ENCODE data around the gene COPS7B. TPM values are rescaled to one million over a fixed set of nuclear protein-coding genes. Genes with fewer than 3 reads are reported as not detected.

The COPS7B gene
- total RNA-seq, 1 experiment from 2014 or later, result 41.3 TPM

GRCh38 chr2:231856959-231857358, 70.7 kb downstream of the COPS7B start:
- TF ChIP-seq SIN3A (IDR thresholded peaks at IDR 0.05; ENCODE audit: borderline replicate concordance, insufficient read depth, low read depth, low read length) (no peak), REST (IDR thresholded peaks at IDR 0.05; ENCODE audit: insufficient read depth in 1 of 2, low read depth in 2 of 2, low read length in 1 of 2) (no peak), POLR2AphosphoS5 (IDR thresholded peaks at IDR 0.05; ENCODE audit: low read depth, low read length) (no peak), TCF7L2 (IDR thresholded peaks at IDR 0.05; ENCODE audit: low read depth, low read length) (no peak)
- H3K9me3 ChIP-seq (ENCODE audit: control insufficient read depth, insufficient read depth, low read depth, low read length), result no peaks in the 10 kb centered on the region
- no peaks in the 10 kb centered on the region for H3K4me1 ChIP-seq (ENCODE audit: control insufficient read depth, insufficient read depth, low read length)
- ATAC-seq (no peak), DNase-seq (ENCODE audit: low read depth, low spot score) (no peak)
- intact Hi-C loops (cut with micrococcal nuclease; ENCODE audit: unreplicated experiment) (no loop called here), in situ Hi-C loops (cut with HindIII; ENCODE audit: low pct_unique_long_range_greater_than_20kb, low sequenced_read_pairs) (no loop called here)
- no peaks in the 10 kb centered on the region for H3K27me3 ChIP-seq (ENCODE audit: control insufficient read depth, insufficient read depth, low read length)
- no peaks in the 10 kb centered on the region for H3K36me3 ChIP-seq (ENCODE audit: control insufficient read depth, insufficient read depth, low read length)
- no peak overlapping the region for H3K4me3 ChIP-seq (ENCODE audit: low read depth in 2 of 2, low read length in 2 of 2)
- H3K27ac ChIP-seq (ENCODE audit: low read length), result no peak overlapping the region
- BruUV-seq (replicated peaks), result no TSS peak
- ChIA-PET CTCF (no interaction called here), POLR2A (no interaction called here)

Other genes starting within 250 kb of the COPS7B start
- gene TEX44, start 193.6 kb upstream of the COPS7B start, total RNA-seq (2021; ENCODE audit: unreplicated experiment), result not detected
- 1,390 TPM for gene PTMA, start 77.9 kb upstream of the COPS7B start, total RNA-seq (2021; ENCODE audit: unreplicated experiment)
- 31.4 TPM for gene PDE6D, start 5.2 kb upstream of the COPS7B start, total RNA-seq (2021; ENCODE audit: unreplicated experiment)
- 1.1 TPM for gene NPPC, start 140.0 kb downstream of the COPS7B start, total RNA-seq (2021; ENCODE audit: unreplicated experiment)
- gene DIS3L2, start 175.3 kb downstream of the COPS7B start, total RNA-seq (2021; ENCODE audit: unreplicated experiment), result 28.1 TPM

All from Panc1 (cell line).